ENCODE measurements around the gene TLR10.

TLR10 gene

GRCh38 chr4:38804654-38805295 is 22.0 kb upstream of the TLR10 start, which contains the start of gene TLR1:
TSS of gene TLR1 (minus strand) at chr4:38804791. CDS start at chr4:38798831, 5,960 bp downstream.
- Histone ChIP-seq H3K27me3 (no peaks in the 10 kb centered on the region), H3K36me3 (peaks cover 3 to 16% (median 10%) of the 10 kb centered on the region in 3 donors), H3K9me3 (peaks cover 0 to 4% (median 0%) of the 10 kb centered on the region in 3 donors), H3K27ac (peak within 1 kb of the TSS; percentile 49 to 56), H3K4me1 (peaks cover 0 to 16% (median 5%) of the 10 kb centered on the region in 4 donors), H3K4me3 (peak within 1 kb of the TSS; percentile 35 to 37)
- no peak for DNase-seq
- peak; percentile 51 to 56 for TF ChIP-seq CTCF (IDR thresholded peaks at IDR 0.05)
- intact Hi-C loops (cut with DNase I; ENCODE audit: low total_unique reads): no loop called here

- Histone ChIP-seq H3K36me3 (peaks cover 11 to 24% (median 17%) of the 10 kb centered on the region in 3 donors), H3K4me1 (peaks cover 0 to 16% (median 5%) of the 10 kb centered on the region in 4 donors), H3K4me3 (peak overlapping the region; percentile 35 to 37), H3K27me3 (no peaks in the 10 kb centered on the region), H3K27ac (peak overlapping the region; percentile 49 to 56), H3K9me3 (peaks cover 0 to 11% (median 0%) of the 10 kb centered on the region in 3 donors)
- DNase-seq: no peak
- intact Hi-C loops (cut with DNase I; ENCODE audit: low total_unique reads): no loop called here
- no peak for TF ChIP-seq CTCF (IDR thresholded peaks at IDR 0.05)
Observed at GRCh38 chr4:38803833-38804653, 21.3 kb upstream of the TLR10 start.

- no peak for DNase-seq
- Histone ChIP-seq H3K9me3 (peaks cover 0 to 18% (median 0%) of the 10 kb centered on the region in 3 donors), H3K27ac (no peak overlapping the region), H3K4me3 (peak overlapping the region in 1 of 2 donors; percentile 20), H3K4me1 (peaks cover 0 to 16% (median 5%) of the 10 kb centered on the region in 4 donors), H3K36me3 (peaks cover 20 to 36% (median 29%) of the 10 kb centered on the region in 3 donors), H3K27me3 (no peaks in the 10 kb centered on the region)
- no peak for TF ChIP-seq CTCF (IDR thresholded peaks at IDR 0.05)
- intact Hi-C loops (cut with DNase I; ENCODE audit: low total_unique reads): no loop called here
Observed at GRCh38 chr4:38802561-38803355, 20.0 kb upstream of the TLR10 start.

- intact Hi-C loops (cut with DNase I; ENCODE audit: low total_unique reads): no loop called here
Observed at GRCh38 chr4:38800961-38801450, 18.2 kb upstream of the TLR10 start.

More at GRCh38 chr4:38800961-38801450, 18.2 kb upstream of the TLR10 start:
- Histone ChIP-seq H3K27me3 (no peaks in the 10 kb centered on the region), H3K4me1 (peaks cover 0 to 15% (median 5%) of the 10 kb centered on the region in 4 donors), H3K36me3 (peaks cover 30 to 45% (median 41%) of the 10 kb centered on the region in 3 donors), H3K9me3 (peaks cover 0 to 31% (median 3%) of the 10 kb centered on the region in 3 donors), H3K27ac (no peak overlapping the region), H3K4me3 (no peak overlapping the region)
- DNase-seq: no peak
- TF ChIP-seq CTCF (IDR thresholded peaks at IDR 0.05): no peak

Data from tibial artery (tissue), 4 donors.